Measurements from ENCODE around the gene COQ10B.
"Not testable (repeated sequence)": the region's sequence is repeated elsewhere in the genome, so short reads cannot be mapped to it uniquely, and the experiment has no call there.

COQ10B gene

DNA sequence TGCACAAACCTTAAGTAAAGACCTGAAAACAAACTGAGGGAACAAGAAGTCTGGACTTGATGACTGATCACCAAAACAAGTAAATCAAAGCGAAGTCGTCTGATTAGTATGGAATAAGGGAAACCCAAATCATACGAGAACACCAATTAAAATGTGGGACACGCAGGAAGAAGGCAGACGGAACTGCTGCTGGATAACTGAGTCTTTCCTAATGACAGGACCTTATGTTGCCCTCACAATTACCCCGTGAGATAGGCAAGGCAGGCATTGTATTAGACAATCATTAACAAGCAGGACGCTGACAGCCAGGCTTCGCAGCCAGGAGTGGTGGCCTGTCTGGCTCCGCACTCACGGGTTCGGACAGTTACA lies 614 bp upstream of the COQ10B start:
- no peak for DNase-seq

DNA sequence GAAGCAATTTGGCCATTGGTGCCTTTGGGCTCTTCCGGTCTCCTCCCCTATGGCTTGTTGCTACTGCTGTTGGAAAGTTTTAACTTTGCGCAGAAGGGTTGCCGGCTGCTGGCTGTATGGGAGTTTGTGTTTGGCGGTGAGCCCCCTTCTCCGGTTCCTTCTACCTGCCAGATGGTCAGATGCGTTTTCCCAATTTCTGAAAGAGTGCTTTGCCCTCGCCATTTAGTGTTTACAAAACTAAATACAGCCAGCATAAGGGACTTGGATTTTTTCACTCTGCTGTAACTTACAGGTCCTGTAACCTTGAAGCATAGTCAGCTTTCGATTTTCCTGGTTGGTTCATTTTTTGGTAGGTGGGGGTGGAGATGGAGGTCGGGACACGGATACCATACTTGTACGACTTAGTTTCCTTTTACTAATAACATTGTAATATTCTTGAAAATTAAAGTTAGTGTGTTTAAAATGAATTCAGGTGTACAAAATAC lies 604 bp downstream of the COQ10B start:
- peak; percentile 90 for DNase-seq

DNA sequence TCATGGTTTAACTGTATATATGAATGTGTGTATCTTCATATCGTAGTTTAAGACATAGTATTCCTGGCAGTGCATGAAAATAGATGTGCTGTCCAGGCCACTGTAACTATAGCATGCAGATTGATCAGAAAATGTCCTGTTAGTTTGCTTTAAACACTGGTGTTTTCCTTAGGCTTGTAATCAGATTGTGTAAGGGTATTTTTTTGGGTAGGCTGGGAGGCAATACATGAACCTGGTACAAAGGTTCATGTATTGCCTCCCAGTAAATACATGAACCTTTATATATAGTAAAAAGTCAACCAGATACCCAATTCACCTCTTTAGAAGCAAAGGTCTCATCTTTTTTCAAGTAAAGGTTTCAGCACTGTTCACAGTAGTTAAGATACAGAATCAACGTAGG lies 1.6 kb downstream of the COQ10B start:
- DNase-seq: no peak

DNA sequence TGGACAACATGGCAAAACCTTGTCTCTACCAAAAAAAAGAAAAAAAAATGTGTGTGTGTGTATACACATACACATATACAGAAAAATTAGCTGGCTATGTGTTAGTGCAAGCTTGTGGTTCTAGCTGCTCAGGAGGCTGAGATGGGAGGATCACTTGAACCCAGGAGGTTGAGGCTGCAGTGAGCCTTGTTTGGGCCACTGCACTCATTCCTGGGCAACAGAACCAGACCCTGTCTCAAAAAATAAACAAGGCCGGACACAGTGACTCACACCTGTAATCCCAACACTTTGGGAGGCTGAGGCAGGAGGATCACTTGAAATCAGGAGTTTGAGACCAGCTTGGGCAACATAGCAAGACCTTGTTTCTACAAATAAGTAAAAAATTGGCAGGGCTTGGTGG lies 2.1 kb downstream of the COQ10B start:
- DNase-seq: no peak

DNA sequence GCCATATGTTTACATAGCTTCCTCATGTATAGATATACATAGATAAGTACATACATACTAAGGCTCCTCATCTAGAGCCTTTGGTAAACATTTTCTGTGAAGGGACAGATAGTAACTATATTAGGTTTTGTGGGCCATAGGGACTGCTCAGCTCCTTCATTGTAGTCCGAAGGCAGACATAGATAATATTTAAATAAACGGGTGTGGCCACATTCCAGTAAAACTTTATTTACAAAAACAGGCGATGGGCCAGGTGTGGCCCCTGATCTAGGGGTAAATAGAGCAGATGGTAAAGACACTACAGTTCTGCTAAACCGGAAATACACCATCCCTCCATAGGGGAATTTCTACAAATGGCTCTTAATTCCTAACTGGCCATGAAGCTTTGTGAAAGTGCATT lies 7.3 kb downstream of the COQ10B start:
- no peak for DNase-seq

DNA sequence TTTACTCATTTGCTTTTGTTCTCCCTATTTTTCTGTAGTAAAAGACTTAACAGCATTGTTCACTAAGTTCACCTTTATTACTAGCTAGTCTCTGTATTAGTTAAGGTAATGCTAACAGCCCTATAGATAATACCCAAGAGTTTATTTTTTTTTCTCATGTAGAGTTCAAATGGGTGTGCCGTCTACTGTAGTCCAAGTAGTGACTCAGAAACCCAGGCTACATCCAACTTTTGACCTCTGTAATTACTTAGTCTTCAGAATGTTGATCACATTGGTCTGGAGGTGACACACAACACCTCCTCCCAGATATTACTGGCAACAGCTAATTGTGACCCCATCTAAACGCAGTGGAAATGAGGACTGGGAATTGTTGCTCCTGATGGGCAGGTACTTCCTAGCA lies 7.7 kb downstream of the COQ10B start:
- no peak for DNase-seq

DNA sequence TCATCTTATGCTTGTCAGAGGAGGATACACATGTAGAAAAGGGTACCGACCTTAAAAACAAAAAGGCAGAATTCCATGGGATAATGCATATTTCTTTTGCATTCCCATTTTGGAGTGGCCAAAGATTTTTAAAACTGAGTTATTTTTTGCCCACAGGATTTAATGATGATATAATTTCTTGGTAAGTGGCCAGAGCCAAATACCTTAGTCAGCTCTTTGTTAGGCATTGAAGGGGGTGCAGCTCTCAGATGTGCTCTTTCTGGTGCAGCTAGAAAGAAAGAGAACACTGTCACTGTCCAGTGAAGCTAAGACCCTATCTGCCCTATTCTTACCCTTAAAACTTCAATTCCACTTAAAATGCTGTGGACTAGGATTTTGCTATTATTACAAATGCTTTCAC lies 10.8 kb downstream of the COQ10B start:
- no peak for DNase-seq

DNA sequence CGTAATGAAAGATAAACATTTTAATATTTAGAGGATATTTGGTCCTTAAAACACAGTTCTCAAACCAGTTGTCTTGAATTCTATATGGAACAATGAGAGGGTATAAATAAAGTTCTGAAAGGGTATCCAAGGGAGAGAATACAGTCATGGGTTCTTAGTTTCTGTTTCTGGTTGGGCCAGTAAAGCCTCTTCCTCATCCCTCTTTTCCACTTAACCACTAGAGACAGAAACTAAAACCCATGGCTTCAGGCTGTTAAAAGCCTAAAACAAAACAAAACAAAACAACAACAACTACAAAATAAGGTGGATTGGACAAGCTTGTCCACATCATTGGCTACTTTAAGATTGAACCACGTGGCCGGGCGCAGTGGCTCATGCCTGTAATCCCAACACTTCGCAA lies 18.8 kb downstream of the COQ10B start:
- no peak for DNase-seq

DNA sequence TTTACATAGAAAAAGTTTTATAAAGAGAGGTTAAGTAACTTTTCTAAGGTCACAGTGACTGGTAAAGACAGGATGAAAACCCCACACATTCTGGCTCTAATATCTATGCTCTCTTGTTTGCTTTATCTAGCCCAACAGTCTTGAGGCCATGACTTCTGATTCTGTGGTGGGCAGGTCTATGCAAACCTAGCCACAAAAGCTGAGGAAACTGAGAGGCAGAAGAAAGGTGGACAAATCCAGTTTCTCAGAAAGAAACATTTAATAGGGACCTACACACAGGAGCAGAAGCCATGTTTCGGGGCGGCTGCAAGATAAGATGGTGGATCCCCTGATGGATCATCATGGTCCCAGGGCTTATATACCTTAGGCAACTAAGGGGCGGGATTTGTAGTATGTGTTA lies 24.4 kb downstream of the COQ10B start:
- no peak for DNase-seq

DNA sequence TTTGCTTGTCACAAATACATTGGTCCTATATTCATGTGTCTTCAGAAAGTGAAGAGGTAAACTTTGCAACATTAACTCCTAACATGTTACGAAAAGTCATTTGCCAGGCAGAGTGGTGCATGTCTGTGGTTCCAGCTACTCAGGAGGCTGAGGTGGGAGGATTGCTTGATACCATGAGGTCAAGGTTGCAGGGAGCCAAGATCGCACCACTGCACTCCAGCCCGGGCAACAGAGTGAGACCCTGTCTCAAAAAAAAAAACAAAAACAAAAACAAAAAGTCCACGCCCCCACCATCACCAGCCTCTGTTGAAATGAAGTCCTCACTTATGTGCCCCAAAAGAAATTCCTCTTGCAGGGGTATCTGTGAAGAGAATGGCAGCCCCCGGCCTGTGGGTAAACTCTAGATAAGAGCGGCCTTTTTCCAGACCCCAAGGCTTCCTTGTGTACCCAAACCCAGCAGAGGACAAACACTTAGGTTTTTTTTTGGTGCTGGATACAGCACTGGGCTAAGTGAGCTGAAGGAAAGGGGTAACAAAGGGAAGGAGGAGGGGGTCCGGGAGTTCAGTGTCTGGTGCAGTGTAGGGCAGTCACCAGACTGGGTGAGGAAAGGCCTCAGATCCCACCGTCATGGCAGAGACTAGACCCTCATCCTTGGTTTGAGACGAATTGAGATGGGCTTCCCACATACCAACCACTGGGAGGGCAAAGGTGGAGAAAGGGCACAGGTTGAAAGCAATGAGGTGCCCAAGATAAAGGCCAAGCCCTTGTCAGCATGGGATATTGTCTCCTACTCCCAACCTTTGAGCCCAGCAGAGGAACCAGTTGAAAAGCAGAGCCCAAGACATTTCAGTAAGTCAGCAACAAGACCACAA lies 27.0 kb downstream of the COQ10B start:
- no peak for DNase-seq

DNA sequence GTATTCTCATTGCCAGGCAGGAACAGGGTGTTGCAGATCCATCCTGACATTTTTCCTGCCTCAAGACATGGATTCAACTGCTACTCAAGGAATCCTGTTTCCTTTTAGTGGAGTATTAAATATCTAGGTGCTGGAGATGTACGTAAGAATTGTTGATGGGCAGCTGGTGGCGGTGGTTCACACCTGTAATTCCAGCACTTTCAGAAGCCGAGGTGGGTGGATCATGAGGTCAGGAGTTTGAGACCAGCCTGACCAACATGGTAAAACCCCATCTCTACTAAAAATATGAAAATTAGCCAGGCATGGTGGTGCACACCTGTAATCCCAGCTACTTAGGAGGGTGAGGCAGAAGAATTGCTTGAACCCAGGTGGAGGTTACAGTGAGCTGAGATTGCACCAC lies 30.9 kb downstream of the COQ10B start:
- not testable (repeated sequence) for DNase-seq

DNA sequence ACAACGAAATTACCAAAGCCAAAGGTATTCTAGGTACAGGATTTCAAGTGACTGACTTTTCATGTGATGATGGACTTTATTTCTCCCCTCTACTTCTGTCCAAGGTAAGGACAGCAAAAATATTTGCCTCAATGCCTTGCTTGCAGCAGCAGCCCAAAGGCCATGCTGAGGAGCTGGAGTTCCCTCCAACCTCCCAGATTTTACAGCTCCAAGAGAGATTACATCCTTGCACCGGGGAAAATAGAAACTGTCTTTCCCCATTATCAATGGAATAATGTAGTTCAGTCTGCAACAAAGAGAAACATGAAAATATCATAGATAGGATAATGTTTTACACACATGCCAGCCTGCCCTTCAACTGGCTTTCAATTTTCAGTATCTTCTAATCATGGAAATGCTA lies 32.8 kb downstream of the COQ10B start:
- DNase-seq: no peak

DNA sequence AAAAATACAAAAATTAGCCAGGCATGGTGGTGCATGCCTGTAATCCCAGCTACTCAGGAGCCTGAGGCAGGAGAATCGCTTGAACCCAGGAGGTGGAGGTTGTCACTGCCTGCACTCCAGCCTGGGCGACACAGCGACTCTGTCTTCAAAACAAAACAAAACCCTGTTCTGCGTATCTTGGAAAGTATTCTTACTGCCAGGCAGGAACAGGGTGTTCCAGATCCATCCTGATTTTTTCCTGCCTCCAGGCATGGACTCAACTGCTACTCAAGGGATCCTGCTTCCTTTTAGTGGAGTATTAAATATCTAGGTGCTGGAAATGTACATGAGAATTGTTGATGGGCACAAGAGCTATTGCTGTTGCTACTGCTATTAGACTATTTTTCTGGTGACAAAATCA lies 34.0 kb downstream of the COQ10B start:
- DNase-seq: no peak

DNA sequence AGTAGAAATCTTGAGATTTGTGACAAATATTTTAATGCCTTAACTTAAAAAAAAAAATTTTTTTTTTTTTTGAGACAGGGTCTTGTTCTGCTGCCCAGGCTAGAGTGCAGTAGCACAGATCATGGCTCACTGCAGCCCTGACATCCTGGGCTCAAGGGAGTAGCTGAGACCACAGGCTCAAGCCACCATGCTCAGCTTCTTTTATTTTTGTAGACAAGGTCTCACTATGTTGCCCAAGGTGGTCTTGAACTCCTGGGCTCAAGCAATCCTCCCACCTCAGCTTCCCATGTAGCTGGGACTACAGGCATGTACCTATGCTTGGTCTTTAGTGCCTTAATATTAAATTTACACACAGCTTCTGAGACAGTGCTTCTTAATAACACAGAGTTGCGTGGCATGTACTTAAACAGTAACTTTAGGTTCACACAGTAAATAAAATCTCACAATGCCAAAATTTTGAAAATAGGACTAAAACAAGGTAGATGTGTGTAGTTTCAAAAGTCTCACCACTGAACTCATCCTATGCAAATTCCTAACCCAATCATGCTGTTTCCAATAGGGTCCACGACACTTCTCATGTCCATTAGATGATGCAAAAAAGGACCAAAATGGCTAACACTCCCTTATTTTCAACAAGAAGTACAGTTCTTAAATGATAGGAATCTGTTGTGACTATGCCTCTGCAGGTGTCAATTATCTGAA lies 42.2 kb downstream of the COQ10B start:
- DNase-seq: no peak

DNA sequence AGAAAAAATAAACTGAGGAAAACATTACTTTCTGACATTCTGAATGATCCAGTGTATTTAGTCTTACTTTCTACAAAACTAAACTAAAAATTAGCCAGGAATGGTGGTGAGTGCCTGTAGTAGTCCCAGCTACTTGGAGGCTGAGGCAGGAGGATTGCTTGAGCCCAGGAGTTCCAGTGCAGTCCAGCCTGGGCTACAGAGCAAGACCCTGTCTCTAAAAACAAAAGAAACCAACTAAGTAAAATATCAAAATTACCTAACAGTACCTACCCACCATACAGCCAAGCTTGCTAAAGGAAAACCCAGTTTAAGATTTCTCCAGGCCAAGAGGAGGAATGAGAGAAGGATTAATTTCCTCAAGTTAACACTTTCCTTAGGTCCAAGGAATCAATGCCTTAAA lies 43.3 kb downstream of the COQ10B start:
- DNase-seq: no peak

DNA sequence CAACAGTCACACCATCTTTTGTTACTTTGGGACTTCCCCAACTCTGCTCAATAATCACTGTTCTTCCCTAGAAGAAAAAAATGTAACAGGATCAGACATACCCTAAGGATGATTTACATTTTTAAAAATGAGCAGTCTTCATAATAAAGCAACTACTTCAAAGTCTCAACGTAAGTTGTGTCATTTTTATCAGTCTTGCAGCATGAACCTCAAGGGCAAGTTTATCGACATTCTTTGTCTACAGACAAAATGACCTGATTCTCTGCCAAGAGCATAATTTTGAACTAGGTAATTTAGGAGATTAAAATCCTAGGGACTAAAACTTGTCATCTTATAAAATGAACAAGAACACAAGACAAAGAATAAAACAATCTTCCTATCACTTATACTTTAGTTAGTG lies 44.0 kb downstream of the COQ10B start:
- no peak for DNase-seq

DNA sequence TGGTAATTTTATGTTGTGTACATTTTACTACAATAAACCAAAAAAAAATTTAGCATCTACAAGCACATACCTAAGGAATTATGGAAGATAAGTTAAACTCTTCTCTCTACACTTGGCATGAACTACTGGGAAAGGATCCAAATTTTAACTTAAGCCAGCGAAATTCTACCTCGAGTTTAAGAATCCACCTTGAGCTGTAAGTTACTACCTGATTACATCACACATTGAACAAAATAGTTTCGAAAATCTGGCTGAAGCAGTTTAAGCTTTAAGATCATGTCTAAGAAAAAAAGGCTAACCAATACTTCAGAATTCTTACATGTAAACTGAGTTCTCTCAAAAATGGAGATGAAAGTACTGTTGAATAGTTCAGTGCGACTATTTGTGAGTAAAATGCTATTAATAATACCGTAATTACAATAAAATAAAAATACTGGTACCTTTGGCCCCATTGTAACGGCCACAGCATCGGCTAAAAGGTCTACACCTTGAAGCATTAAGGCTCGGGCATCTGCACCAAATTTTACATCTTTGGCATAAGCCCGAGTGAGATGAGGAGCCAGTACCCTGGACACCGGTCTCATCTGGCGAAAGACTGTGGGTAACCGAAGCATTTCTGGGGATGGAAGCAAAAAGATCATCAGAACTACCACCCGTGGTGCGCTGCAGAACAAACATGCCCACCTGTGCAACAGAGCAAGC lies 45.0 kb downstream of the COQ10B start:
- no peak for DNase-seq

DNA sequence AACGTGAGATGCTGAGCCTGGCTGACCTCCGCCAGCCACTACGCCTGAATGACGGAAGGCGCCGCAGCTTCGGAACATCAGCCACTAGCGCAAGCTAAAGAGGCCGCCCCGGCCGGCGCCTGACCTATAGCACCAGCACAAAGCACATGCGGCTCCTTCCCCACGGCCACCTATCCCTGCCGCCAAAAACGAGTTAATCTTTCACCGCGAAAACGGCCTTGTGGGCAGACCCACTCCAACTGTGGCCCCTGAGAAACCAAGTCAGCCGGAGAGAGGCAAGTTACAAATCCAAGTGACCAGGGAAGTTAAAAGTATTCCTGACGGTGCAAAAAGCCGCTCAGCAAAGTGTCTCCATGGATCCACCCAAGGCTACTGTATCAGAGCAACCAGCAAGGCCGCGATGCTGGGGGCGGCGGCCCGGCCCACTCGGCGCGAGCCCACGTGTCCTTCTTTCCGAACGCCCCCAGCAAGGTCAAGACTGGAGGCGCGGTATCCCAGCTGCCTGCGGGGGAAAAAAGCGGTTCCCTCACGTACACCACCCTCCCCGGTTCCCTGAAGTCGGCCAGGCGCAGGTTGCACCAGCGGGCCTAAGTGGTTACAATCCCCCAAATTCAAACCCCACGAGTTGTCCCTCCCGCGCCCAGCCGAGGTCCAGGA lies 45.7 kb downstream of the COQ10B start:
- peak; percentile 24 for DNase-seq

DNA sequence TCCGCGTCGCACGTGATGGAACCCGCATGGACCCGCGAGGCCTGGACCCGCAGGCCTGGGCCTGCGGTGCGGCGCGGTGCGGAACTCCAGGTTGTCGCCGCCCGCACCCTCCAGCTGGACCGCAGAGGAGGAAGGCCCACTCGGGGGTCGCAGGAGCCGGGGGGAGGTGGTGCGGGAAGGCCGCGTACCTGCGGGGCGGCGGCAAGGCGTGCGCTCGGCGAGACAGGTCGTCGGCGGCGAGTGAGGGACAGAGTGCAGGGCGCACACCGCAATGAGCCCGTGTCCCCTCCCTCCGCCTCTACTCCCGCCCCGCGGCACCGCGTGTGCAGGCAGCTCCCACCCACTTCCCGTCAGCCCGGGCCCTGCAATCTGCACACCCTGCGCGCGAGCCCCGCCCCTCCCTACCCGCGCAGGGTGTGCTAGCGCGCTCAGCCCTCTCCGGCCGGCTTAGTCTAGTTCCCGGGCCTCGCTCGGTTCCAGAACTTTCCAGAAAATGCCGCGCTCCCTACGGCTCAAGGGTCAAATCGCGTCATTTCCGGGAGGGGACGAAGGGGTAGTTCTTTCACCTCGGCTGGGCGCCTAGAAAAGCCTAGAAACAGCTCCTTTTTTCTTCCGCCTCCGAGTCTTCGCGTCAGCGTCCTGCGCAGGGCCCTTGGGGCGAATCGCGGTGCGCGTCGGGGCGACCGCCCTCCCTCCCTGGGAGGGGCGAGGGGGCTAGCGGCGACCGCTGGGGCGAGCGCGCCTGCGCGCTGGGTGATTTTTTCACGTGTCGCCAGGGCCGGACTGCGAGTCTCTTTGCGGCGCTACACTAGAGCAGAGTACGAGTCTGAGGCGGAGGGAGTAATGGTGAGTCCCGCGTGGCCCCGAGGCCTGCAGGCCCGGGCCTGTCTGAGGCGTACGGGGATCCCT lies 46.5 kb downstream of the COQ10B start, which contains the start of the genes HSPD1 and HSPE1:
TSS of gene HSPD1 (minus strand) at position 247 of the 909 bp plus-strand sequence. CDS start 992 bp downstream, outside the sequence.
TSS of gene HSPE1 (plus strand) at position 786 of the 909 bp plus-strand sequence. CDS start at position 844, 58 bp downstream.
- peak; percentile 99 for DNase-seq

DNA sequence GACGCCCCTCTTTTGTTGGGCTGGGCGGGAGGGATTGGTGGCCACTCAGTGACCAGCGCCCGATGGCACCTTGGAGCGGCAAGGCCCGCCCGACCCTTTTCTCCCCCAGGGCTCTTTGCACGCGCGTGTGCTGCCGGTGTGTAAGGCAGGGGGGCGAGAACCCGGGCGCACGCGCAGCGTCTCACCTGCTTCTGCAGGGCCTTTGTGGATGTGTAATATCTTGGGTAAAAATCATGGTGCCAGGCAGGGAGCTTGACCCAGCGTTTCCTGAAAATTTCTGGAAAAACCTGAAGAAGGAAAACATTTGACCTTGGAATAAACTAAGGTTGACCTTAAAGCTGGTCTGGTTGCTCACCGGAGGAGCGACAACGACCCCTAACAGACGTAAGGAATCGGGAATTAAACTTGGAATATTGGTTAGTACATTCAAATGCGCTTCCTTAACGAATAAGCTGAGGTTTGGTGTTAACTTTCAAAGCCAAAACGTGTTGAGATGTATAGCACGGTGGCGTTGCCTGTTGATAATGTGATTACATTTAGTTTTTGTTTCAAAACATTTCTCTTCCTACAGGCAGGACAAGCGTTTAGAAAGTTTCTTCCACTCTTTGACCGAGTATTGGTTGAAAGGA lies 47.3 kb downstream of the COQ10B start:
- DNase-seq: peak; percentile 59

DNA sequence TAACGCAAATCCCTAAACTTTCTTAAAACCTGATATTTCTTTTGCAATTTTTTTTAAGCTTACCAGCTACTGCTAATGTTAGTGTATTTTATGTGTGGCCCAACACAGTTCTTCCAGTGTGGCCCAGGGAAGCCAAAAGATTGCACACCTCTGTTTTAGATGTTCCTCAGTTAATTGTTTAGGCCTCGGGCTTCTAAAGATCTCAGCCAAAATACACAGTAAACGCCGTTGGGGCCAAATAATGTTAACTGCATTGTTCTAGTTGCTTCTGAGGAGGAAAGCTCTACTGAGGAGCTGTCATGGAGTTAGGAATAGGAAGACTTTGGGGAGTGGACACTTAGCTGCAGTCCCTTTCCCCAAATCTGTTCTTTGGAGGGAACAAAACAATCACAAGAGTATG lies 48.8 kb downstream of the COQ10B start:
- DNase-seq: no peak
